Measurements from ENCODE around the gene NEK6. TPM values are rescaled to one million over a fixed set of nuclear protein-coding genes. Genes with fewer than 3 reads are reported as not detected.

The NEK6 gene
- total and polyA plus RNA-seq, 10 of the 15 experiments (the other 5 are each of a cell fraction or from before 2014, with no cell fraction given): 31.3 to 161 (median 89.2) TPM

DNA sequence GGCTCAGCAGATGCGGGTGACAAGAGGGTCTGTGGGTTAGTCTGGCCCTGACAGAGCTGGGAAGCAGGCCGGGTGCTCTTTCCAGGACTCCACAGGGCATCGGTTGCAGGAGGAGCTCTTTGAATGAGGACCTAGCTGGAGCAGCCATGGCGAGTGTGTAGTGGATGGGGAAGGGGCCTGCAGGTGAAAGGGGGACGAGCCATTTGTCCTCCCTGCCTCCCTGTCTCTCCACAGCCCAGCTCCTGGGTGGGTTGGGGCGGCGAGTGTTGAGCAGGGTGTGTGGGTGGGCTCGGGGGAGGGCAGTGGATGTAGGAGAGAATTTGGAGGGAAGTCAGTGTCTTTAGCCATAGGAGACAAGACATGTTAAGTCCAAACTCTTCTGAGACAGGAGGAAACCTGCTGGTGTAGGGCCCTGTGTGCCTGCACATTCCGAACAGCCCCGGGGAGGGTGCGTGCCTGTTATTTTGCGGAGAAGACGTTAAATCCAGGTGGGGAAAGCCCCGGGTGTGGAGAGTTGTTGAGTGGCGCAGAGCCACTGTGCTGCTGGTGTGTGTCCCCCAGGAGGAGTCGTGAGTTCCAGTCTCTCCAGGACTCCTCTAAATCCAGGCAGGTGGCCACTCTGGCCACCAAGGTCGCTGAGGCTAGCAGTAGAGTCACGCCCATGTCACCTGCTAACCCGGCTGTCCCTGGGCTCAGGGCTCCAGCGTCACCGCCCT, 83.9 kb downstream of the NEK6 start:
- CTCF ChIA-PET: no interaction called here

More for the DNA sequence above, 83.9 kb downstream of the NEK6 start:
- no peak overlapping the region for H3K4me3 ChIP-seq
- no peak overlapping the region for H3K9ac ChIP-seq (ENCODE audit: control insufficient read depth, insufficient read depth, low read length)
- TSS peak; percentile 37 for BruUV-seq (replicated peaks)
- H3K4me2 ChIP-seq (ENCODE audit: control insufficient read depth, insufficient read depth): no peak overlapping the region
- H3K27me3 ChIP-seq (replicated peaks in 1 of 2; ENCODE audit: control insufficient read depth in 2 of 2, insufficient read depth in 2 of 2, low read length in 1 of 2): no peaks in the 10 kb centered on the region
- H3K4me1 ChIP-seq (ENCODE audit: control insufficient read depth, insufficient read depth, low read length): no peaks in the 10 kb centered on the region
- no peak for ATAC-seq
- no peak for FAIRE-seq
- 83% methylated on average over 21 of the region's 21 CpGs for WGBS (ENCODE audit: insufficient coverage, insufficient replicate concordance, low lambda C conversion rate, missing lambda C conversion rate)
- no peaks in the 10 kb centered on the region for H3K9me3 ChIP-seq (replicated peaks; ENCODE audit: control insufficient read depth, insufficient read depth, low read length)
- in situ Hi-C loops (cut with MboI) (no loop called here), intact Hi-C loops (cut with micrococcal nuclease; ENCODE audit: unreplicated experiment) (no loop called here)
- ChIA-PET POLR2A (no interaction called here), RAD21 (ENCODE audit: unreplicated experiment) (no interaction called here), SMC1A (ENCODE audit: uncharacterized antibody, unreplicated experiment) (no interaction called here)
- no peak for DNase-seq (ENCODE audit: low read depth, low spot score)
- no peak overlapping the region for H2AFZ ChIP-seq (ENCODE audit: control insufficient read depth, low read depth, low read length)
- H3K36me3 ChIP-seq (ENCODE audit: control insufficient read depth in 2 of 2, insufficient read depth in 2 of 2, low read length in 1 of 2): peaks cover 33 to 57% of the 10 kb centered on the region in 2 experiments; a peak in 3 of 4 replicates
- no peaks in the 10 kb centered on the region for H3K79me2 ChIP-seq (ENCODE audit: control insufficient read depth, insufficient read depth, low read length)
- TF ChIP-seq JUND (IDR thresholded peaks at IDR 0.05; ENCODE audit: low read depth, low read length) (no peak), SIX5 (IDR thresholded peaks at IDR 0.05; ENCODE audit: low read depth, low read length, severe bottlenecking) (no peak), MEF2A (IDR thresholded peaks at IDR 0.05; ENCODE audit: insufficient read depth, low read depth, low read length) (no peak), YBX1 (IDR thresholded peaks at IDR 0.05) (no peak), STAT1 (conservative IDR thresholded peaks at IDR 0.05) (no peak), ZNF207 (IDR thresholded peaks at IDR 0.05; ENCODE audit: borderline replicate concordance) (no peak), KLF5 (IDR thresholded peaks at IDR 0.05; ENCODE audit: partially characterized antibody) (no peak), PAX8 (IDR thresholded peaks at IDR 0.05) (no peak), IKZF2 (IDR thresholded peaks at IDR 0.05) (no peak), EED (IDR thresholded peaks at IDR 0.05; ENCODE audit: low read depth) (no peak), PAX5 (IDR thresholded peaks at IDR 0.05; ENCODE audit: borderline replicate concordance, low read depth, low read length) (no peak)
- TF ChIP-seq, protein P1, sequence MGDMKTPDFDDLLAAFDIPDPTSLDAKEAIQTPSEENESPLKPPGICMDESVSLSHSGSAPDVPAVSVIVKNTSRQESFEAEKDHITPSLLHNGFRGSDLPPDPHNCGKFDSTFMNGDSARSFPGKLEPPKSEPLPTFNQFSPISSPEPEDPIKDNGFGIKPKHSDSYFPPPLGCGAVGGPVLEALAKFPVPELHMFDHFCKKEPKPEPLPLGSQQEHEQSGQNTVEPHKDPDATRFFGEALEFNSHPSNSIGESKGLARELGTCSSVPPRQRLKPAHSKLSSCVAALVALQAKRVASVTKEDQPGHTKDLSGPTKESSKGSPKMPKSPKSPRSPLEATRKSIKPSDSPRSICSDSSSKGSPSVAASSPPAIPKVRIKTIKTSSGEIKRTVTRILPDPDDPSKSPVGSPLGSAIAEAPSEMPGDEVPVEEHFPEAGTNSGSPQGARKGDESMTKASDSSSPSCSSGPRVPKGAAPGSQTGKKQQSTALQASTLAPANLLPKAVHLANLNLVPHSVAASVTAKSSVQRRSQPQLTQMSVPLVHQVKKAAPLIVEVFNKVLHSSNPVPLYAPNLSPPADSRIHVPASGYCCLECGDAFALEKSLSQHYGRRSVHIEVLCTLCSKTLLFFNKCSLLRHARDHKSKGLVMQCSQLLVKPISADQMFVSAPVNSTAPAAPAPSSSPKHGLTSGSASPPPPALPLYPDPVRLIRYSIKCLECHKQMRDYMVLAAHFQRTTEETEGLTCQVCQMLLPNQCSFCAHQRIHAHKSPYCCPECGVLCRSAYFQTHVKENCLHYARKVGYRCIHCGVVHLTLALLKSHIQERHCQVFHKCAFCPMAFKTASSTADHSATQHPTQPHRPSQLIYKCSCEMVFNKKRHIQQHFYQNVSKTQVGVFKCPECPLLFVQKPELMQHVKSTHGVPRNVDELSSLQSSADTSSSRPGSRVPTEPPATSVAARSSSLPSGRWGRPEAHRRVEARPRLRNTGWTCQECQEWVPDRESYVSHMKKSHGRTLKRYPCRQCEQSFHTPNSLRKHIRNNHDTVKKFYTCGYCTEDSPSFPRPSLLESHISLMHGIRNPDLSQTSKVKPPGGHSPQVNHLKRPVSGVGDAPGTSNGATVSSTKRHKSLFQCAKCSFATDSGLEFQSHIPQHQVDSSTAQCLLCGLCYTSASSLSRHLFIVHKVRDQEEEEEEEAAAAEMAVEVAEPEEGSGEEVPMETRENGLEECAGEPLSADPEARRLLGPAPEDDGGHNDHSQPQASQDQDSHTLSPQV (IDR thresholded peaks at IDR 0.05): no peak
- TF ChIP-seq, protein P2, sequence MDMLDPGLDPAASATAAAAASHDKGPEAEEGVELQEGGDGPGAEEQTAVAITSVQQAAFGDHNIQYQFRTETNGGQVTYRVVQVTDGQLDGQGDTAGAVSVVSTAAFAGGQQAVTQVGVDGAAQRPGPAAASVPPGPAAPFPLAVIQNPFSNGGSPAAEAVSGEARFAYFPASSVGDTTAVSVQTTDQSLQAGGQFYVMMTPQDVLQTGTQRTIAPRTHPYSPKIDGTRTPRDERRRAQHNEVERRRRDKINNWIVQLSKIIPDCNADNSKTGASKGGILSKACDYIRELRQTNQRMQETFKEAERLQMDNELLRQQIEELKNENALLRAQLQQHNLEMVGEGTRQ (IDR thresholded peaks at IDR 0.05; ENCODE audit: borderline replicate concordance, low read depth, low read length): no peak
- TF ChIP-seq, protein P3, sequence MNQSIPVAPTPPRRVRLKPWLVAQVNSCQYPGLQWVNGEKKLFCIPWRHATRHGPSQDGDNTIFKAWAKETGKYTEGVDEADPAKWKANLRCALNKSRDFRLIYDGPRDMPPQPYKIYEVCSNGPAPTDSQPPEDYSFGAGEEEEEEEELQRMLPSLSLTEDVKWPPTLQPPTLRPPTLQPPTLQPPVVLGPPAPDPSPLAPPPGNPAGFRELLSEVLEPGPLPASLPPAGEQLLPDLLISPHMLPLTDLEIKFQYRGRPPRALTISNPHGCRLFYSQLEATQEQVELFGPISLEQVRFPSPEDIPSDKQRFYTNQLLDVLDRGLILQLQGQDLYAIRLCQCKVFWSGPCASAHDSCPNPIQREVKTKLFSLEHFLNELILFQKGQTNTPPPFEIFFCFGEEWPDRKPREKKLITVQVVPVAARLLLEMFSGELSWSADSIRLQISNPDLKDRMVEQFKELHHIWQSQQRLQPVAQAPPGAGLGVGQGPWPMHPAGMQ (IDR thresholded peaks at IDR 0.05; ENCODE audit: borderline replicate concordance): no peak
- TF ChIP-seq, protein P4, sequence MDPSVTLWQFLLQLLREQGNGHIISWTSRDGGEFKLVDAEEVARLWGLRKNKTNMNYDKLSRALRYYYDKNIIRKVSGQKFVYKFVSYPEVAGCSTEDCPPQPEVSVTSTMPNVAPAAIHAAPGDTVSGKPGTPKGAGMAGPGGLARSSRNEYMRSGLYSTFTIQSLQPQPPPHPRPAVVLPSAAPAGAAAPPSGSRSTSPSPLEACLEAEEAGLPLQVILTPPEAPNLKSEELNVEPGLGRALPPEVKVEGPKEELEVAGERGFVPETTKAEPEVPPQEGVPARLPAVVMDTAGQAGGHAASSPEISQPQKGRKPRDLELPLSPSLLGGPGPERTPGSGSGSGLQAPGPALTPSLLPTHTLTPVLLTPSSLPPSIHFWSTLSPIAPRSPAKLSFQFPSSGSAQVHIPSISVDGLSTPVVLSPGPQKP (IDR thresholded peaks at IDR 0.05; ENCODE audit: low read depth, low read length): no peak
- no peak overlapping the region for H3K27ac ChIP-seq (ENCODE audit: control insufficient read depth, insufficient read depth)
- no peaks in the 10 kb centered on the region for H4K20me1 ChIP-seq (ENCODE audit: control insufficient read depth, insufficient read depth)

Measured in GM12878 (cell line).